Renal cortex interstitium (tissue), 11 donors: ENCODE data around the gene RNF220. TPM values are rescaled to one million over a fixed set of nuclear protein-coding genes. Genes with fewer than 3 reads are reported as not detected.
"Not testable (repeated sequence)": the region's sequence is repeated elsewhere in the genome, so short reads cannot be mapped to it uniquely, and the experiment has no call there.

Experiments
- DNase-seq, 11 donors: peaks; one replicate each; pipeline ENCODE4 v3.0.0-alpha.2; 2013; ENCODE audit warnings: low read depth in 9 of 11, low spot score in 4 of 11; ENCODE audit errors: extremely low read depth in 1 of 11
- polyA plus RNA-seq, 3 donors: library from polyadenylated mRNA; unstranded; fragments of 120-200 nt; gene quantifications; one replicate each; pipeline ENCODE4 v1.2.1, GENCODE V29; 2013; ENCODE audit not compliant: insufficient read length in 3 of 3

The RNF220 gene
- polyA plus RNA-seq, 3 donors: 94.1 to 103 (median 102) TPM

DNA sequence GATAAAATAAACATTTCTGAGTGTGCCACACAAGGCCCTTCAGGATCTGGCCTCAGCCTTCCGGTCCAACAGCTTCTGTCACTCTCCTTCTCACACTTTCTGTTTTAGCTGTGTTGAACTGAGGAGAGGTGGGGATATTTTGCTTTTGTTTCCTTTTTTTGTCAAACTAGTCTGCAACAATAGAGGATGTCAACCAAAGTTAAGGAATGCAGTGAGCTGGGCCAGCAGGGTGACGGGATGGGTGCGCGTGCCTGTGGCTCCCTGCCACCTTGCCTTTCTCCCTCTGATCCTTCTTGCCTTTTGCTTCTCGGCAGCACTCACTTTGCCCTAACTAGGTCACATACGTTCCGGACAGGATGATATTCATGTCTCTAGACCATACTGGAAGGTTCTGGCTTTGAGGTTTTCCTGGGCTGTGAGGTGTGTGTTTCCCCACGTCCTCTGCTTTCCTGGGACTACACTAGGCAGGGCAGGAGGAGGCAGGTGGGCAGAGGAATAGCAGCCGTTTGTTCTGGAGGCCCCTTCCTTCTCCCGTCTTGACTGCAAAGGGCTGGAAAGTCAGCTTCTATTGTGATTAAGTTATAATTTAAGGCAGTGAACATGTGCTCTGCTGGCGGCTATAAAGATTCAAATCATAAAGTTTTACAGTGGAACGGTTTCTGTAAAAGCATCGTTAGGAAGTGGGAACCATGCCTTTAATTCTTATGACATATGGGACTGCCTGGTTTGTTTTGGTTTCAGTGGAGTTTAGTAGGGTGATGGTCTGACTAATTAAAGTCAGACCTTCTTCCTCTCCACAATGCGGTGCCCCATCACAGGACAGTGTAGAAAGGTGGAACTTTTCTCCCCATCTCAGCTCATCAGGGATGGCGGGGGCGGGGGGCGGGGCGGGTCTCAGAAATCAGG, 67.8 kb downstream of the RNF220 start:
- no peak for DNase-seq

DNA sequence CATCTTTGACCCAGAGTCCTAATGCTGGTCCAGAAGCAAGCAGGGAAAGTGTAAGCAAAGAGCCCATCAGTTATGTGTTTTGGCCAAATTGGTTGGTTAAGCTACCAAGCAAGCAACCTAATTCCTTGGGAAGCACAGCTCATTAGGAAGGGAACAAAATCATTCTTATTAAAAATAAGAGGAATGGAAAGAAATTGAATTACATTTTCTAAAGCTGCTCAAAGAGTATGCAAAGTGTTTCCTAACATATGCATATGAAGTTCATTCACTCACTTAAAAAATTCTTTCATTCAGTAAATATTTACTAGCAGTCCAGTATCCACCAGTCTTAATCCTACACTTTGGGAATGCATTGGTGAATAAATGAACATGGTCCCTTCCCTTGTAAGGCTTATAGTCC, 71.8 kb downstream of the RNF220 start:
- DNase-seq: no peak

DNA sequence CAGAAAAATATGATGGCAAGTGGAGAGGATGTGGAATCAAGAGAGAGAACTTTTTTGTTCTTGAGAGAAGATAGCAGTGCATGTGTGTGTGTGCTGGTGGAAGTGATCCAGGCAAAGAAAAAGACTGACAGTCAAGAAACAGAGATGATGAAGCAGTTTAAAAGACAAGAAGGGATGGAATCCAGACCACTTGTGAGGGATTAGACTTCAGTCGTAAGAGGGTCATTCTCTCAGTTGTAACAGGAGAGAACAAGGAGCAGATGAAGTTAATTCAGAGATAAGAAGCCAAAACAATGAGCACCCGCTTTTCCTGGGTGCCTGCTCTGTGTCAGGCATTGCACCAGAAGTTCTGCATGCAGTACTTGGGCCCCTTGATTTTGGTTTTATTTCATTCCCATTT, 76.6 kb downstream of the RNF220 start:
- no peak for DNase-seq

- no peak for DNase-seq
These were observed 78.2 kb downstream of the RNF220 start for GRCh38 chr1:44483089-44483874.

GRCh38 chr1:44484155-44484688, 79.2 kb downstream of the RNF220 start:
- DNase-seq: no peak

DNA sequence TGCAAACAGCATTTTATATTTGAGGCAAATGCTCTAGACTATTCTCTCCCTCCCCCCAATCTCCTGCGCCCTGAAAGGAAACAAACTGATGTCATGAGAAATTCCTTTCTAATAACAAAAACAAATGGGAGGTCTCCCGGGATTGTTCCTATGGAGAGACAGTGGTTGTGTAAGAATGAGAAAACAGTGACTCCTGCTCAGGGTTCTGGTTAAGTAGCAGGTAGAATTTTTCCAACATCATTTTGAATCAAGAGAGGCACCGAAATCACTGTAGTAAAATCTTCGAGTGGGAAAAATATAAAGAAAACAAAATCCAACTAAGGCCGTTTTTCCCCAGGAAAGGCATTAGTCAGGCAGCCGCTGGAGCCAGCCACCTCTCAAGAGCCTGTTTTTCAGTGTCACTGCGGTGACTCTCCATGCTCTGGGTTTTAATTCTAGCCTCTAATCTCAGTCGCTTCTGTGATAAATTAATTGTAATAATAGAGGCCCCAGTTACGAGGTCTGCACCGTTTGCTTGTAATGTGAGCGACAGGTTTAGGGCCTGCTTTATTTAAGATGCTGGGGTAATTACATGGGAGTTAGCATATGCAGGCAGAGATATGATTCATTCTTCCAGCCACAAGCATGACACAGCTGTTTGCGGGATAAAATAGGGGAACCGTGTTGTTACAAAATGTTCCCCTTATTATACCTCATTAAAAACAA, 80.3 kb downstream of the RNF220 start:
- DNase-seq: peak in 6 of 11 donors; percentile 22 to 59 (median 54)

DNA sequence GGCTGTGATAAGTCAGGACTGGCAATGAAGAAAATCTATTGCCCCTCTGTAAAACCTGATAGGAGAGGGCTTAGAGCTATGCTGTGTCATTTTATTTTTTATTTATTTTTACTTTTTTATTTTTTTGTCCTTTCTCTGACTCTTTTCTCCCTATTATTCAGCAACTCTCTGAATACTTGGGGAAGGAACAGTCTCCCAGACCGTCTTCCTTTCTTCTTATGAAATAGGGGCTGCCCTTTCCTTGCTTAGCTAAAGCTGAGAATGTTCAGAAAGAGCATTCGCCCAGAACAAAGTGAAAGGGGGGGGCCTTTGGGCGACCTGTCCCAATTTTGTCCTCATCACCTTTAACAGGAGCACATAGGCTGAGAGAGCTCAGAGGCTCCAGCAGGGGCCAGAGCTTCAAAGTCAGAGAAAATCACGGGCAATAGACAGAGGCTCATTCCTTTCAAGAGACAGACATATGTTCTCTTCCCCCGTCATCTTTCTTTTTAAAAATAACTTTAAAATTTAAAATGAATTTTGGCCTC, 80.9 kb downstream of the RNF220 start:
- no peak for DNase-seq

DNA sequence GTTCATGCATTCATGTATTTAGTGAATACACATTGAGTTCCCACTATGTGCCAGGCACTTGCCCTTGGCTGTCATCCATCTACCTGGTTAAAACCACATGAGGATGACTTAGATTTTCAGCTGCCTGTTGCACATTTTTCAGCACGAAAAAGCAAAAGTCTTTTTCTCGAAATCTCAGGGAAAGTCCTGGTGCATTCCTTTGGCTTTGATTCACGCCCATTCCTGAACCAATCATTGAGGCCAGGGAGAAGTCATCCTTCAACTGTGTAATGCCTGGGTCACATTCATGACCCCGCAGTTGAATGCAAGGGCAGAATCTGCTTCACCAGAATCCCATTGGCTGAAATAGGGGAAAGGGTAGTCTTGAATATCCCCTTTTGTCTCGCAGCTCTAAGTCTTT, 84.4 kb downstream of the RNF220 start:
- no peak for DNase-seq

GRCh38 chr1:44496541-44497171, 91.6 kb downstream of the RNF220 start:
- no peak for DNase-seq

DNA sequence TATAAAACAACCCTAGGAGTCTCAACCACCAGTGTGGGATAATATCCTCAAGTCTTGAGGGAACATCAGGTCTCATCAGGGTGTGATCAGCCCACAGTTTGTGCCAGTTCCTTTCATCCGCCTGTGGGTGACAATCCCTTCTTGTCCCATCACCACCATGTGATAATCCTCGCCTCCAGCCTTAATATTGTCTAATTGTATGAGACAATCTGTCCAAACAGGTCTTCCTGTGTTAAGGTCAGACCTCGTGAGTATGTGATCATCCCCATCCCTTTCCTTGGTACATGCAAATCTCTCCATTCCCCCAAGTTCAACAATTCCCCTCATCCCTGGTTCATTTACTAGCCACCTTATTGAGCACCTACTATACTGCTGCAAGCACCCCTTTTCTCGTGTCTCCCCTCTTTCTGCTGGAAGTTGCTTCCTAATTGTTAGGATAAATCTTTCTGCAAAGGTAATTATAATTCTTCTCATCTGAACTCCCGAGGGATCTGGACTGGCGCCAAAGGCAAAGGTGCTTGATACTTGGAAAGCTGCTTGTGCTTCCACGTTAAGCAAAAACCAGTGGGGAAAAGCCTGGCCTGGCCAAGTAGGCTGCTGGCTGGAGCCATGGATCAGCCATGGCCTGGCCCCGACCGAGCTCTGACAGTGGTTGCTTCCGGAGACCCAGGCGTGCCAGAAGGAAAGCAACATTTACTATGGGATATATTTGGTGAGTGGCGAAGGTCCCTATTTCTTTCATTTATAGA, 92.5 kb downstream of the RNF220 start:
- DNase-seq: no peak

- DNase-seq: no peak
These were observed 94.3 kb downstream of the RNF220 start for GRCh38 chr1:44499306-44499705.

- DNase-seq: no peak
These were observed 95.4 kb downstream of the RNF220 start for GRCh38 chr1:44500181-44501046.

DNA sequence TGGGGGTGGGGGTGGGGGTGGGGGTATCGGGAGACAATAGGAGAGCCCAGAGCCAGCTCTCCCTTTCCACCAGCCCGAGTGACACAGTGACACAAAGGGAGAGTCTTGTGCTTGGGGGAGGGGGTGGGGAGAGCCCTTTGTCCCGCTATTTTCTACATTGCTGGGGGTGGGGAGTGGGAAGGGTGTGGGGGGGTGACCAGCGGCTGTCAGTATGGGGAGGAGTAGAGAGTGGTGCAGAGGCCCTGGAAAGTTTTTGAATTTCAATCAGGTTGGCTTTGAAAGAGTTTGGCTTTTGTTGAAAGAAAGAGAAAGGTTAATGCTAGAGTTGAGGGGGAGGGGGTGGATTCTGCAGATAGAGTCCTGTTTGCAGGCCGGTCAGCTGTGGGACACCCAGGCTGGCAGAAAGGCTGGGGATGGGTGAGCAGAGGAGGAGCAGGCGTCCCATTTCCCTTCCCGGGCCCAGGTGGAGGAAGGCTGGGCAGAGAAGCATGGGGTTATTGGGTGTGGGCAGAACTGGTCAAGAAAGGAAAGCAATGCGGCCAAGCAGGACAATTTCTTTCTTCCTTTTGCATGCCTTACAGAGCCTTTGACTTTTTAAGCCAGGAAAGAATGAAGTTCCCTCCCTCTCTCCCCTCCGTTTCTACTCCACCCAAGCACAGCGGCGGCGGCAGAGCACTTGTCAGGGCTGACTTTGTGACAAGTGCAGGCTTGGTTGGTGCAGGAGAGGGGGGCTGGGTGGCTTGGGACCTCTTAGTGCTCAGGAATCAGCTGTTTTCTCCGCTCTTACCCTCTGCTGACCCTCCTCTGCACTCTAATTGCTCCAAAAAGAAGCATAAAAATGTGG, 96.2 kb downstream of the RNF220 start:
- no peak for DNase-seq

GRCh38 chr1:44502823-44503222, 97.8 kb downstream of the RNF220 start:
- not testable (repeated sequence) for DNase-seq

- no peak for DNase-seq
These were observed 98.6 kb downstream of the RNF220 start for GRCh38 chr1:44503625-44504024.
